Choroid plexus epithelial cell (primary cell): ENCODE results near the gene ETS1.

Experiments used
- DNase-seq: peaks from one replicate; pipeline ENCODE4 v3.0.0-alpha.2; 2010; ENCODE audit warnings: low read depth
- H3K4me3 ChIP-seq: 2 replicates; pipeline ENCODE4 v1.5.1; 2011; ENCODE audit warnings: low read depth, mild to moderate bottlenecking, control low read depth, low read length, moderate library complexity
- TF ChIP-seq, protein P1 (sequence below): conservative IDR thresholded peaks from 2 replicates; pipeline ENCODE4 v1.5.1; 2011; ENCODE audit warnings: low read depth, mild to moderate bottlenecking, control low read depth, inconsistent platforms, low read length, moderate library complexity

The ETS1 gene

DNA sequence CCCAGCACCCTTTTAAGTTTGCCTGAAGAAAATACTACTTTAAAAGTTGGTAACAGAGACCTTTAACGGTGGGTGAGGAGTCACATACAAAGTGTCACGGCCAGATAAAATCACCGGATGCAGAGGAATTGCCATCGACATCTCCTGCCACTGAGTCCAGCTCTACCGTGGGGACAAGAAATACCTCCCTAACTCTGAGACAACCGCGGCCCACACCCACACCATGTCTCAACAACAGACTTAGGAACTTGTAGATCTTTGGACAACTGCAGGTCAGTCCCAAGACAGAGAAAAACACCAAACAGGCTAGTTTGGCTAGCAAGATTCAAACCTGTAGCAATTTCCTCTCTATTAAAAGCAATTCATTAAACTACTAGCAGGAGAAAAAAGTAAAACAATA lies 669 bp downstream of the ETS1 start:
- H3K4me3 ChIP-seq = no peak overlapping the region
- no peak for DNase-seq

DNA sequence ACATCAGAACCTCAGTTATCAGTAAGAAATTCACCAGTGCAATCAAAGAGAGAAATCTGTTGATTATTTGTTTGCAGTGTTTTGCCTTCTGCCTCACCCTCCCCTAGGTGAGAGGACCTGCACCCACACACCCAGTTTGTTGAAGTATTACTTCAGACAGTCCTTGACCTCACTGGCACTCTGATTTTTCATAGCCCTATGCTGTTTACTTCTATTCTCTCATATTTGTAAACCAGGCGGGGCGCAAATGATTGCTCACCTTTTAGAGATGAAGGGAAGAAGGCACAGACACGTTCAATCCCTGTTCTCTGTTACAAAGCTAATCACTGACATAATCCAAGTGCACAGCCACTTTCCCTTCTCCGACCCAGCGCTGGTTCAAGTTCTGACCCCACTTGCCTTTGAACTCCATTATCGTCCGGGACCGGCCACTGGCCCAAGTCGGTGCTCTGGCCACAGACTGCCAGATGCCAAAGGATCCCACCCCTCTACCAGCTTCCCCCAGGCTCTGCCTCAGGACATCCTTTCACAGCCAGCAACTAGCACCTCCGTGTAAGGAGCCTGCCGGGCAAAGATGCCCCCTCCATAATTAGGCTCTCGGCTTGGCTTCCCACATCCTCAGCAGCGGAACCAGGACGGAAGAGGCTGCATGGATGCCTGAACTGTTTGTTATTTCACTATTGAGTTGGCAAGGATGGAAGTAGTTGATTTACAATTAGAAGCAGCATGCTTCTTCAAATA lies 1.7 kb downstream of the ETS1 start:
- TF ChIP-seq, protein P1, sequence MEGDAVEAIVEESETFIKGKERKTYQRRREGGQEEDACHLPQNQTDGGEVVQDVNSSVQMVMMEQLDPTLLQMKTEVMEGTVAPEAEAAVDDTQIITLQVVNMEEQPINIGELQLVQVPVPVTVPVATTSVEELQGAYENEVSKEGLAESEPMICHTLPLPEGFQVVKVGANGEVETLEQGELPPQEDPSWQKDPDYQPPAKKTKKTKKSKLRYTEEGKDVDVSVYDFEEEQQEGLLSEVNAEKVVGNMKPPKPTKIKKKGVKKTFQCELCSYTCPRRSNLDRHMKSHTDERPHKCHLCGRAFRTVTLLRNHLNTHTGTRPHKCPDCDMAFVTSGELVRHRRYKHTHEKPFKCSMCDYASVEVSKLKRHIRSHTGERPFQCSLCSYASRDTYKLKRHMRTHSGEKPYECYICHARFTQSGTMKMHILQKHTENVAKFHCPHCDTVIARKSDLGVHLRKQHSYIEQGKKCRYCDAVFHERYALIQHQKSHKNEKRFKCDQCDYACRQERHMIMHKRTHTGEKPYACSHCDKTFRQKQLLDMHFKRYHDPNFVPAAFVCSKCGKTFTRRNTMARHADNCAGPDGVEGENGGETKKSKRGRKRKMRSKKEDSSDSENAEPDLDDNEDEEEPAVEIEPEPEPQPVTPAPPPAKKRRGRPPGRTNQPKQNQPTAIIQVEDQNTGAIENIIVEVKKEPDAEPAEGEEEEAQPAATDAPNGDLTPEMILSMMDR = no peak
- H3K4me3 ChIP-seq = no peak overlapping the region

More for the DNA sequence above, 669 bp downstream of the ETS1 start:
- TF ChIP-seq, protein P1 = no peak

DNA sequence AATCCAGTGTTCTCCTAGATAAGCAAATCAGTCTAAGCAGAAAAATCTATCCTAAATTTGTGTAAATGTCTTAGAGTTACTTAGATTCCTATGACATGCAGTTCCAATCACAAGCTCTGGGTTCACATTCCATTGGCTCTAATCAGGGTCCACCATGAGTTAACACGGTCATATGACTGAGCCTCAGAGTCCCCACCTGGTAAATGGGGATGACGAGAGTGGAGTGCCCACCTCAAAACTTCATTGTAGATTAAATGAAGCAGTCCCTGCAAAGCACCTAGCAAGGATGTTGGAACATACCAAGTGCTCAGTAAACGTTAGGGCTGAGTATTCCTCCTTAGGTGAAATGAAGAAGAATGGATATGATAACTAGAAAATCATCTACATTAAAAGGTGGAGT lies 3.1 kb downstream of the ETS1 start:
- TF ChIP-seq, protein P1 = no peak
- no peak for DNase-seq
- H3K4me3 ChIP-seq = no peak overlapping the region

More for the DNA sequence above, 1.7 kb downstream of the ETS1 start:
- DNase-seq = no peak

DNA sequence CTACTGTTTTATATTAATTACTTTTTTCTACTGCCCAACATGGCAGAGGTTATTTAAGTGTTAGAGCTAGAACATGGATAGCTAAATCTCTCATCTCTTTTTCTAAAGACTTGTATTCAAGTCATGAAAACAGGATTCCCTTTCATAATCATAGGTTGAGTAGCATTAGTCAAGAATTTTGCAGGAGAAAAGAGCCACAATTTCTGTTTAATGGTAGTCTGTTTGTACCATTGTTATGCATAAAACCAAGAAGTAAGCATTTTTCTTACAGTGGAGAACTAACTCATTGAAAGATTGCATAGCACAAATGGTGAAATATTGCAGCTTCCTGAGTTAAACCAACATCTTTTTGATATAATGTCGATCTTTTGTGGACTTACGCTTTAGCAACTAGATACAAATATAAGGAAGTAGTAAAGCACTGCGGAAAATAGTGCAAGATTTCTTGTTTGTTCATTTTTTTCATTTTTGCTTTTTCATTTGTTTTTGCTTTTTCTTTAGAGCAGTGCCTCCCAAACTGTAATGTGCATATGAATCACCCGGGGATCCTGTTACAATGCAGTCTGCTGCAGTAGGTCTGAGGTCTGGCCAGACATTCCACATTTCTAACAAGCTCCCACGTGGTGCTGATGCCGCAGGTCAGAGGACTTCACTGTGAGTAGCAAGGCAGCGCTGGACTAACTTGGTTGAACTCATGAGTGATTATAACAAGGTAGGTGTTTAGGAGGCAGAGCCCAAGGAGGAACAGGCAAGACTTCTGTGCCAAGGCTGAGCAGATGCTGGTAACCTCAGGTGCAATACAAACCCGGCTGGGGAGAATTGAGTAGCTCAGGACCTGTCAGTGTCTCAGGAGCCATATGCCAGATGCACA lies 4.6 kb downstream of the ETS1 start:
- H3K4me3 ChIP-seq = peak overlapping the region; percentile 13
- TF ChIP-seq, protein P1 = no peak
- peak; percentile 99 for DNase-seq

DNA sequence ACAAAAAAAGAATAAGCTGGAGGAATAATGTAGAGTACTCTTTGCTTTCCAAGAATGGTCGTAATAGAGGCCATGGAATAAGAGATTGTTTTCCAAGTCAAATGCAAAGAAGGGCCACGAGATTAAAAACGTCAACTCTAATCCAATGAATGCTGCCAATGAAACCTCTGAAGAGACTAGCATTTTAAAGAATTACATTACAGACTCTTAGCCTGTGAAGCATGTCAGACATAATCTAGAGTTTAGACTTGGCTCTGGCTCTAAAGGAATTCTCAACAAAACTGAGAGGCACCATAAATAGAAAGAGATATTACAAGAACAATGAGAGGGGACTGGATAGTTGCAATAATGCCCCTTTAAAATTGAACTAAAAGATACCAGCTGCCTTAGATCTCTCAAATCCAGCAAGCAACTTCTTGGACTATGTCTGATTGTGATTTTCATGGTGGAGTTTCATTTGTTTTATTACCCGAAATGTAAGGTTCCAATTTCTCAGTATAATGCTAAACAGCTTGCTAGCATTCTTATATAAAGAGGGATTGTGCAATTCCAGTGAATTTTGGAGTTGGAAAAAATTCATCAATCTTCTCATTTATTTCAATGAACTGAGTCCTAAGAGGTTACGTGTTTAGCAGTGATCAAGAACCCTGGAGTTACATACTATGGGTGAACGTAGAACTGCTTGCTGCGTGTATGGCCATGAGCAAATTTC lies 5.6 kb downstream of the ETS1 start:
- TF ChIP-seq, protein P1 = no peak

DNA sequence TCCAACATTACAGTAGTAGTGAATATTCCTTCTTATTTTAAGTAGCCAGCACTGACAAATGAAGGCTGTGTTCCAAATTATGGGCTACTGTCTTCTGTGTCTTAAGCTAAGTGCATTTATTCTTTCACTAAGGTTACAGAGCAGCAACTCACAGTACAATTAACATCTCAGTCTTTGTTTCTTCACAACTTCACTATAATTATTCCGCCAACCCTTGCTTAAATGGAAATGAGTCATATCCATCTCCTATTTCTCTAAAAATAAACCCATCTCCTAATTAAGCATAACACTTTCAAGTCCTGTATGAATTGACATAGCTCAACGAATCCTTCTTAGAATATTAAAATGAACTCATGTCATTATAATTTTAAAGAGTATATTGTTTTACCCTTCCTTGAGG lies 6.7 kb downstream of the ETS1 start:
- no peak overlapping the region for H3K4me3 ChIP-seq
- DNase-seq = no peak
- TF ChIP-seq, protein P1 = no peak

More for the DNA sequence above, 5.6 kb downstream of the ETS1 start:
- no peak for DNase-seq
- no peak overlapping the region for H3K4me3 ChIP-seq
